HCT116 (cell line): ENCODE measurements around the gene POU3F1.

Source experiments
- ATF3 ChIP-seq: IDR thresholded peaks from 2 replicates; pipeline ENCODE4 v1.6.1; 2012
- CEBPB ChIP-seq: IDR thresholded peaks from 2 replicates; pipeline ENCODE4 v1.6.1; 2012; ENCODE audit warnings: low read depth
- EGR1 ChIP-seq: IDR thresholded peaks from 2 replicates; pipeline ENCODE4 v1.6.1; 2012; ENCODE audit warnings: low read depth
- ELF1 ChIP-seq: IDR thresholded peaks from 2 replicates; pipeline ENCODE4 v1.6.1; 2012; ENCODE audit warnings: low read depth, borderline replicate concordance
- EZH2 ChIP-seq: fragments of 200-600 bp; sonication (generic); IDR thresholded peaks from 2 replicates; pipeline ENCODE4 v1.6.1; 2017; ENCODE audit warnings: antibody characterized with exemption, mixed run types
- FOSL1 ChIP-seq: IDR thresholded peaks from 2 replicates; pipeline ENCODE4 v1.6.1; 2012; ENCODE audit warnings: low read depth
- POLR2A ChIP-seq: IDR thresholded peaks from 2 replicates; pipeline ENCODE4 v1.7.0; 2011; ENCODE audit warnings: borderline replicate concordance; ENCODE audit not compliant: insufficient read depth, insufficient read length; ENCODE audit errors: extremely low read depth
- POLR2AphosphoS5 ChIP-seq: IDR thresholded peaks from 2 replicates; pipeline ENCODE4 v1.6.1; 2011; ENCODE audit warnings: mild to moderate bottlenecking, low read depth, low read length, moderate library complexity
- SP1 ChIP-seq: IDR thresholded peaks from 2 replicates; pipeline ENCODE4 v1.6.1; 2012; ENCODE audit warnings: low read depth
- TCF7L2 ChIP-seq: IDR thresholded peaks from 2 replicates; pipeline ENCODE4 v1.7.0; 2011; ENCODE audit warnings: borderline replicate concordance, inconsistent platforms; ENCODE audit not compliant: insufficient read depth, insufficient read length; ENCODE audit errors: extremely low read depth
- TF ChIP-seq, protein P1 (sequence below), 3 experiments: fragments of 200-600 bp in 1 of 3; sonication (generic) in 1 of 3; IDR thresholded peaks in 2 of 3; conservative IDR thresholded peaks in 1 of 3; 2 replicates each; pipeline ENCODE4 v1.5.1; 2012 to 2017; ENCODE audit warnings: low read depth in 2 of 3, low read length in 2 of 3, antibody characterized with exemption in 1 of 3, borderline replicate concordance in 1 of 3, control low read depth in 1 of 3, mild to moderate bottlenecking in 1 of 3, mixed read lengths in 1 of 3, mixed run types in 1 of 3, moderate library complexity in 1 of 3; ENCODE audit not compliant: insufficient read depth in 1 of 3

GRCh38 chr1:38060498-38060897, 13.9 kb upstream of the POU3F1 start:
- TF ChIP-seq ATF3, result no peak
- TF ChIP-seq CEBPB, result no peak
- no peak for TF ChIP-seq POLR2AphosphoS5
- TF ChIP-seq POLR2A, result no peak
- TF ChIP-seq, protein P1, sequence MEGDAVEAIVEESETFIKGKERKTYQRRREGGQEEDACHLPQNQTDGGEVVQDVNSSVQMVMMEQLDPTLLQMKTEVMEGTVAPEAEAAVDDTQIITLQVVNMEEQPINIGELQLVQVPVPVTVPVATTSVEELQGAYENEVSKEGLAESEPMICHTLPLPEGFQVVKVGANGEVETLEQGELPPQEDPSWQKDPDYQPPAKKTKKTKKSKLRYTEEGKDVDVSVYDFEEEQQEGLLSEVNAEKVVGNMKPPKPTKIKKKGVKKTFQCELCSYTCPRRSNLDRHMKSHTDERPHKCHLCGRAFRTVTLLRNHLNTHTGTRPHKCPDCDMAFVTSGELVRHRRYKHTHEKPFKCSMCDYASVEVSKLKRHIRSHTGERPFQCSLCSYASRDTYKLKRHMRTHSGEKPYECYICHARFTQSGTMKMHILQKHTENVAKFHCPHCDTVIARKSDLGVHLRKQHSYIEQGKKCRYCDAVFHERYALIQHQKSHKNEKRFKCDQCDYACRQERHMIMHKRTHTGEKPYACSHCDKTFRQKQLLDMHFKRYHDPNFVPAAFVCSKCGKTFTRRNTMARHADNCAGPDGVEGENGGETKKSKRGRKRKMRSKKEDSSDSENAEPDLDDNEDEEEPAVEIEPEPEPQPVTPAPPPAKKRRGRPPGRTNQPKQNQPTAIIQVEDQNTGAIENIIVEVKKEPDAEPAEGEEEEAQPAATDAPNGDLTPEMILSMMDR (IDR thresholded peaks at IDR 0.05 in 2 of 3, conservative IDR thresholded peaks at IDR 0.05 in 1 of 3; ENCODE audit: borderline replicate concordance in 1 of 3, insufficient read depth in 1 of 3, low read depth in 2 of 3, low read length in 2 of 3), result no peak
- no peak for TF ChIP-seq FOSL1
- no peak for TF ChIP-seq SP1
- TF ChIP-seq EGR1, result no peak
- TF ChIP-seq ELF1, result no peak
- TF ChIP-seq EZH2, result no peak
- TF ChIP-seq TCF7L2, result no peak
